Stimulated activated naive CD8-positive, alpha-beta T cell treated with anti-CD3 and anti-CD28 coated beads, Interleukin-15, Interleukin-2, amounts not matched to agents 100 ng/mL and 50 ng/mL, for 24 hours (primary cell): ENCODE data around the gene MYADM.

Experiments
- H3K27ac Mint-ChIP-seq: one replicate; pipeline ENCODE4 v1.8.0; 2021; ENCODE audit warnings: mild to moderate bottlenecking, mixed read lengths
- H3K27me3 Mint-ChIP-seq: one replicate; pipeline ENCODE4 v1.8.0; 2021; ENCODE audit warnings: mixed read lengths
- H3K36me3 Mint-ChIP-seq: one replicate; pipeline ENCODE4 v1.8.0; 2021; ENCODE audit warnings: low read depth, mixed read lengths
- H3K4me1 Mint-ChIP-seq: one replicate; pipeline ENCODE4 v1.8.0; 2021; ENCODE audit warnings: low read depth, mixed read lengths
- H3K4me3 Mint-ChIP-seq: one replicate; pipeline ENCODE4 v1.8.0; 2021; ENCODE audit warnings: mild to moderate bottlenecking, mixed read lengths
- H3K9me3 Mint-ChIP-seq: one replicate; pipeline ENCODE4 v1.8.0; 2021; ENCODE audit warnings: mixed read lengths

MYADM gene

GRCh38 chr19:53875602-53876325 lies 8.1 kb downstream of the MYADM start:
- H3K27ac Mint-ChIP-seq = peak overlapping the region; percentile 24
- peaks cover 3% of the 10 kb centered on the region for H3K9me3 Mint-ChIP-seq
- H3K36me3 Mint-ChIP-seq = peaks cover 41% of the 10 kb centered on the region
- H3K27me3 Mint-ChIP-seq = no peaks in the 10 kb centered on the region
- peaks cover 74% of the 10 kb centered on the region for H3K4me1 Mint-ChIP-seq
- H3K4me3 Mint-ChIP-seq = no peak overlapping the region

DNA sequence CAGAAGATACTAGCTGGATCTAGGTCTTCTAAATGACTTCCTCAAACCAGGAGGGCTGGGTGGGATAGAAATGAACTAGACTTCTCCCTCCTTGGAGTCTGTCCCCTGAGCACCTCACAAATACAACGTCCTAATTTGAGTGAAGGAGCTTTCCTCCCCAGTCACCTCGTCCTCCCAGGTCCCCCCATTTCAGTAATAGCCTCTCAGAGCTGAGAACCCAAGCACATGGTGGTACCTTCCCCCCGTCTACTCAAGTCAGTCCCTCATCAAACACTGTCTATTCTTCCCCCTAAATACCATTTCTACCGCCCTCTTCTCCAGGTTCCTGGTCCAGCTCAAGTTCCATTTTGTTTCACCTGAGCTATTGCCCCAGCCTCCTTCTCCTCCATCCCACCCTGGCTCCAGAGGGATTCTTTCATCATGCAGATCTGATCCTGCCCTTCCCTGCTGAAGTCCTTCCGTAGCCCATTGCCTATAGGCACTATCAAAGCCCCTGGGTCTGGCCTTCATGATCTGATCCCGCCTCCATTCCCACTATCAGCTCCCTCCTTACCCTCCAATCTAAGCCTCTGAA lies 9.1 kb downstream of the MYADM start:
- H3K4me1 Mint-ChIP-seq = peaks cover 65% of the 10 kb centered on the region
- peaks cover 32% of the 10 kb centered on the region for H3K36me3 Mint-ChIP-seq
- no peaks in the 10 kb centered on the region for H3K27me3 Mint-ChIP-seq
- H3K27ac Mint-ChIP-seq = no peak overlapping the region
- peak overlapping the region; percentile 18 for H3K4me3 Mint-ChIP-seq
- peaks cover 3% of the 10 kb centered on the region for H3K9me3 Mint-ChIP-seq

DNA sequence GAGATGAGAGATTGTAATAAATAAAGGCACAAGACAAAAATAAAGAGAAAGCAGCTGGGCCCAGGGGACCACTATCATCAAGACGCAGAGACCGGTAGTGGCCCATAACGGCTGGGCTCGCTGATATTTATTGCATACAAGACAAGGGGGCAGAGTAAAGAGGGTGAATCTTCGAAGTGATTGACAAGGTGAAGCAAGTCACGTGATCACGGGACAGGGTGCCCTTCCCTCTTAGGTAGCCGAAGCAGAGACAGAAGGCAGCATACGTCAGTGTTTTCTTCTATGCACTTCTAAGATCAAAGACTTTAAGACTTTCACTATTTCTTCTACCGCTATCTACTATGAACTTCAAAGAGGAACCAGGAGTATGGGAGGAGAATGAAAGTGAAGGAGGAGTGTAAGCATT lies 9.7 kb downstream of the MYADM start:
- no peak overlapping the region for H3K27ac Mint-ChIP-seq
- peaks cover 64% of the 10 kb centered on the region for H3K4me1 Mint-ChIP-seq
- no peaks in the 10 kb centered on the region for H3K27me3 Mint-ChIP-seq
- peaks cover 3% of the 10 kb centered on the region for H3K9me3 Mint-ChIP-seq
- peaks cover 32% of the 10 kb centered on the region for H3K36me3 Mint-ChIP-seq
- peak overlapping the region; percentile 18 for H3K4me3 Mint-ChIP-seq

- peak overlapping the region; percentile 10 for H3K27ac Mint-ChIP-seq
- peaks cover 27% of the 10 kb centered on the region for H3K36me3 Mint-ChIP-seq
- peak overlapping the region; percentile 79 for H3K4me3 Mint-ChIP-seq
- H3K4me1 Mint-ChIP-seq = peaks cover 60% of the 10 kb centered on the region
- H3K9me3 Mint-ChIP-seq = peaks cover 2% of the 10 kb centered on the region
- peaks cover 7% of the 10 kb centered on the region for H3K27me3 Mint-ChIP-seq
These were observed 11.1 kb downstream of the MYADM start for GRCh38 chr19:53878776-53879139.

- Mint-ChIP-seq H3K27me3 (peaks cover 12% of the 10 kb centered on the region), H3K4me3 (peak overlapping the region; percentile 79), H3K27ac (peak overlapping the region; percentile 10)
These were observed 11.7 kb downstream of the MYADM start for GRCh38 chr19:53879140-53880081.

GRCh38 chr19:53880711-53881481 lies 13.2 kb downstream of the MYADM start:
- no peaks in the 10 kb centered on the region for H3K9me3 Mint-ChIP-seq
- H3K27me3 Mint-ChIP-seq = peaks cover 23% of the 10 kb centered on the region
- peaks cover 11% of the 10 kb centered on the region for H3K36me3 Mint-ChIP-seq
- H3K4me1 Mint-ChIP-seq = peaks cover 41% of the 10 kb centered on the region
- no peak overlapping the region for H3K4me3 Mint-ChIP-seq
- H3K27ac Mint-ChIP-seq = no peak overlapping the region

More at GRCh38 chr19:53879140-53880081, 11.7 kb downstream of the MYADM start:
- Mint-ChIP-seq H3K36me3 (peaks cover 21% of the 10 kb centered on the region), H3K9me3 (no peaks in the 10 kb centered on the region), H3K4me1 (peaks cover 56% of the 10 kb centered on the region)

DNA sequence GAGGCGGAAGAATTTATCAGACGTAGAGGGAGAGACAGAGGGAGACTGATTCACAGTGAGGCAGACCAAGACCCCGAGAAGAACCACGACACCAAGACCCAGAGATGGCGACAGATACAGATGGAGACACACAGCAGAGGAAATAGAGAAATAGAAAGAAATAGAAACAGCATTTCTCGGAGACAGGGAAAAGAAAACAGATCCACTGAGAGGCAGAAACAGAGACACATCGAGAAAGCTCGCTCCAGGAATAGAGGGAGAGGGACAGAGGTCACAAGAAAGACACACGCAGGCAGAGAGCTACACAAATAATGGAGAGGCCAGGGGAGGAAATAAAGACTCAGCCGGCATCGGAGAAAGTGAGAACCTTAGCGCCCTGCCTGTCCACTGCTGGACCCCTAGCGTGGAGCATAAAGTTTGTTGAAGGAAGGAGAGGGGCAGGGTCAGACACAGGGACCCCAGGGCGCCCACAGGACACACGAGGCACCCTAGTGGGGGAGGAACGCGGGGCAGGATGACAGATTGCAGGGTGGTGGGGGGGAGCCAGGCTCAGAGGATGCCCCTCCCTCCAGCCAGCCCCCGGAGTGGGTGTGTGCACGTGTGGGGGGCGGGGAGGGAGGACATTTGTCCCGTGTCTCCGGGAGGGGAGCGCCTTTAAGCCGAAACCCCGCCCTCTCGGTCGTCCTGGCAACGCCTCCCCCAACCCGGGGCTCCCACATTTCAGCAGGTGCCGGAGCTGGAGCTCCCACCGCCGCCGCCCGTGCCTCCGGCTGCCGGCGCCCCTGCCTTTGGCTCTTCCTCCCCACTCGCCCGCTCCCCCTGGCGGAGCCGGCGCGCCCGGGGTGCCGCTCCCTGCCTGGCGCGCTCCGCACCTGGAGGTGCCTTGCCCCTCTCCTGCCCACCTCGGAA lies 14.1 kb downstream of the MYADM start, which contains the start of gene PRKCG:
TSS of gene PRKCG (plus strand) at position 716 of the 909 bp plus-strand sequence. CDS start 298 bp downstream, outside the sequence.
- H3K36me3 Mint-ChIP-seq = peaks cover 3% of the 10 kb centered on the region
- no peak within 1 kb of the TSS for H3K27ac Mint-ChIP-seq
- H3K9me3 Mint-ChIP-seq = no peaks in the 10 kb centered on the region
- H3K4me1 Mint-ChIP-seq = peaks cover 33% of the 10 kb centered on the region
- H3K27me3 Mint-ChIP-seq = peaks cover 23% of the 10 kb centered on the region
- no peak within 1 kb of the TSS for H3K4me3 Mint-ChIP-seq

GRCh38 chr19:53882391-53883050 lies 14.8 kb downstream of the MYADM start:
- no peak overlapping the region for H3K4me3 Mint-ChIP-seq
- H3K9me3 Mint-ChIP-seq = no peaks in the 10 kb centered on the region
- H3K36me3 Mint-ChIP-seq = no peaks in the 10 kb centered on the region
- H3K27ac Mint-ChIP-seq = no peak overlapping the region
- H3K27me3 Mint-ChIP-seq = peaks cover 23% of the 10 kb centered on the region
- H3K4me1 Mint-ChIP-seq = peaks cover 25% of the 10 kb centered on the region

- peaks cover 18% of the 10 kb centered on the region for H3K4me1 Mint-ChIP-seq
- no peaks in the 10 kb centered on the region for H3K9me3 Mint-ChIP-seq
- no peak overlapping the region for H3K4me3 Mint-ChIP-seq
- H3K27me3 Mint-ChIP-seq = peaks cover 23% of the 10 kb centered on the region
- H3K36me3 Mint-ChIP-seq = no peaks in the 10 kb centered on the region
- H3K27ac Mint-ChIP-seq = no peak overlapping the region
These were observed 15.6 kb downstream of the MYADM start for GRCh38 chr19:53883231-53883661.

DNA sequence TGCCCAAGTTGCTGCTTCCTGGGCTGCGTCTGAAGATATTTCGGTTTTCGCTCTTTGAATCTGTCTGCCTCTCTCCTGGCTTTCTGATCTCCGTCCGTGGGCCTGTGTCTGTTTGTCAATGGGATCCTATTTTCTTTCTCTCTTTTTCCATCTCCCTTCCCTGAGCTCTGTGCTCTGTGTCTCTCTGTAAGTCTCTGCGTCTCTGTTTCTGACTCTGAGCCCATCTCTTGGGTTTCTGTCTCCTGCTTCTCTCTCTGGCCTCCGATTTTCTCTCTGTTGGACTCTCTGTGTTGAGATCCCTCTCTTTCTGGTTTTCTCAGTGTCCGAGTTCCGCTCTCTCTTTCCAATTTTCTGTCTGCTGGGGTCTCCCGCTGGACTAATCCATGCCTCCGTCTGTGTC lies 16.1 kb downstream of the MYADM start:
- peaks cover 23% of the 10 kb centered on the region for H3K27me3 Mint-ChIP-seq
- no peaks in the 10 kb centered on the region for H3K9me3 Mint-ChIP-seq
- H3K4me1 Mint-ChIP-seq = peaks cover 16% of the 10 kb centered on the region
- H3K36me3 Mint-ChIP-seq = no peaks in the 10 kb centered on the region
- H3K27ac Mint-ChIP-seq = no peak overlapping the region
- H3K4me3 Mint-ChIP-seq = no peak overlapping the region

DNA sequence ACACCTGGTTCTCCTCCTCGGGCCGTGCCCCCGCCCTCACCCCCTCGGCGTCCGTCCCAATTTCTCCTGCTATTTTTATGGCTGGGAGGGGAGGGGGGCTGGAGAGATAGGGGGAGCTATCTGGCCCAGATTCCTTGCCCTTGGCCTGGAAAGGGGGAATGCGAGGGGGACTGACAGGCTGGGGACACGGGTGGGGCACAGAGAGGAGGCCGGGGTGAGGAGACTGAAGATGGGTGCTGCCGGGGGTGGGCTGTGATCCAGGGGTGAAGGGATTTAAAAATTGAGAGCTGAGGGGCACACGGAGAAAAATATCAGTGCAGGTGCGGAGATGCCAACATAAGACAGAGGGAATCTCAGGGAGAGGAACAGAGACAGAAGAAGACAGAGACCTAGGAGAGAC lies 16.6 kb downstream of the MYADM start:
- peaks cover 11% of the 10 kb centered on the region for H3K4me1 Mint-ChIP-seq
- H3K4me3 Mint-ChIP-seq = no peak overlapping the region
- H3K27me3 Mint-ChIP-seq = peaks cover 23% of the 10 kb centered on the region
- H3K9me3 Mint-ChIP-seq = no peaks in the 10 kb centered on the region
- peak overlapping the region; percentile 28 for H3K27ac Mint-ChIP-seq
- no peaks in the 10 kb centered on the region for H3K36me3 Mint-ChIP-seq

GRCh38 chr19:53885036-53885435 lies 17.4 kb downstream of the MYADM start:
- Mint-ChIP-seq H3K27ac (no peak overlapping the region), H3K36me3 (no peaks in the 10 kb centered on the region), H3K4me3 (no peak overlapping the region), H3K9me3 (no peaks in the 10 kb centered on the region), H3K4me1 (peaks cover 13% of the 10 kb centered on the region), H3K27me3 (peaks cover 23% of the 10 kb centered on the region)

GRCh38 chr19:53892301-53892980 lies 24.8 kb downstream of the MYADM start:
- Mint-ChIP-seq H3K4me3 (no peak overlapping the region), H3K27ac (no peak overlapping the region), H3K27me3 (peaks cover 37% of the 10 kb centered on the region), H3K9me3 (no peaks in the 10 kb centered on the region), H3K4me1 (peaks cover 4% of the 10 kb centered on the region), H3K36me3 (no peaks in the 10 kb centered on the region)
